Bone marrow (tissue), 2 donors: ENCODE results near the gene CST7.
"Not testable (repeated sequence)": the region's sequence is repeated elsewhere in the genome, so short reads cannot be mapped to it uniquely, and the experiment has no call there.

ENCODE experiments used
- DNase-seq, 2 donors: peaks; one replicate each; lab custom pipeline; 2025; lab: John Stamatoyannopoulos, UW

The CST7 gene

GRCh38 chr20:24986436-24987015 is 37.5 kb downstream of the CST7 start:
- no peak for DNase-seq

GRCh38 chr20:24987244-24987643 is 38.2 kb downstream of the CST7 start:
- DNase-seq: no peak

- DNase-seq: no peak
Measured at GRCh38 chr20:24987873-24988835, 39.1 kb downstream of the CST7 start.

GRCh38 chr20:24989162-24989561 is 40.1 kb downstream of the CST7 start:
- DNase-seq: no peak

GRCh38 chr20:24990810-24991252 is 41.8 kb downstream of the CST7 start:
- no peak for DNase-seq

GRCh38 chr20:24991897-24992486 is 42.9 kb downstream of the CST7 start:
- no peak for DNase-seq

GRCh38 chr20:24992487-24993205 is 43.6 kb downstream of the CST7 start, which contains the start of gene APMAP:
APMAP (minus strand) TSS chr20:24992751; CDS start chr20:24992688, 63 bp downstream.
- DNase-seq: peak; percentile 86 to 90

- DNase-seq: no peak
Measured at GRCh38 chr20:24993337-24994185, 44.5 kb downstream of the CST7 start.

GRCh38 chr20:24994186-24994465 is 45.1 kb downstream of the CST7 start:
- no peak for DNase-seq

- DNase-seq: peak; percentile 43 to 63
Measured at GRCh38 chr20:24994470-24995368, 45.6 kb downstream of the CST7 start.

GRCh38 chr20:24995741-24996448 is 46.8 kb downstream of the CST7 start:
- no peak for DNase-seq

GRCh38 chr20:24996449-24997377 is 47.6 kb downstream of the CST7 start:
- no peak for DNase-seq

- no peak for DNase-seq
Measured at GRCh38 chr20:24998121-24998520, 49.1 kb downstream of the CST7 start.

- no peak for DNase-seq
Measured at GRCh38 chr20:24998631-24999445, 49.8 kb downstream of the CST7 start.

- DNase-seq: no peak
Measured at GRCh38 chr20:24999568-24999967, 50.5 kb downstream of the CST7 start.

GRCh38 chr20:25000268-25000801 is 51.3 kb downstream of the CST7 start:
- no peak for DNase-seq

GRCh38 chr20:25001323-25001722 is 52.3 kb downstream of the CST7 start:
- not testable (repeated sequence) for DNase-seq
